Hepatocyte (in vitro differentiated cells): Measurements from ENCODE around the gene HNF1A. TPM values are rescaled to one million over a fixed set of nuclear protein-coding genes. Genes with fewer than 3 reads are reported as not detected.

ENCODE experiments used
- DNase-seq: peaks from one replicate; pipeline ENCODE4 v3.0.0-alpha.2; 2016; ENCODE audit warnings: low spot score
- H2AFZ ChIP-seq: fragments of 200-600 bp; sonication (generic); 2 replicates; pipeline ENCODE4 v1.6.0; 2016; ENCODE audit warnings: antibody characterized with exemption, mild to moderate bottlenecking
- H3K27ac ChIP-seq: fragments of 200-600 bp; sonication (generic); 2 replicates; pipeline ENCODE4 v1.5.1; 2016; ENCODE audit warnings: mild to moderate bottlenecking
- H3K27me3 ChIP-seq: fragments of 200-600 bp; sonication (generic); 2 replicates; pipeline ENCODE4 v1.6.1; 2016
- H3K36me3 ChIP-seq: fragments of 200-600 bp; sonication (generic); replicated peaks from 2 replicates; pipeline ENCODE4 v1.5.1; 2016; ENCODE audit warnings: low read depth; ENCODE audit not compliant: insufficient read depth
- H3K4me1 ChIP-seq: fragments of 200-600 bp; sonication (generic); 2 replicates; pipeline ENCODE4 v1.5.1; 2016; ENCODE audit warnings: mild to moderate bottlenecking, moderate library complexity; ENCODE audit not compliant: insufficient read depth
- H3K4me2 ChIP-seq: fragments of 200-600 bp; sonication (generic); 2 replicates; pipeline ENCODE4 v1.6.0; 2016
- H3K4me3 ChIP-seq: fragments of 200-600 bp; sonication (generic); 2 replicates; pipeline ENCODE4 v1.5.1; 2016; ENCODE audit warnings: mild to moderate bottlenecking
- H3K79me2 ChIP-seq: fragments of 200-600 bp; sonication (generic); 2 replicates; pipeline ENCODE4 v1.6.0; 2017; ENCODE audit warnings: mild to moderate bottlenecking
- H3K9me2 ChIP-seq: fragments of 200-600 bp; sonication (generic); replicated peaks from 2 replicates; pipeline ENCODE4 v1.6.0; 2017; ENCODE audit warnings: mild to moderate bottlenecking; ENCODE audit not compliant: insufficient read depth
- H3K9me3 ChIP-seq: fragments of 200-600 bp; sonication (generic); 2 replicates; pipeline ENCODE4 v1.5.1; 2016; ENCODE audit warnings: low read depth, mild to moderate bottlenecking
- H4K20me1 ChIP-seq: fragments of 200-600 bp; sonication (generic); 2 replicates; pipeline ENCODE4 v1.6.0; 2016; ENCODE audit warnings: mild to moderate bottlenecking; ENCODE audit not compliant: insufficient read depth, poor library complexity, severe bottlenecking
- CTCF ChIP-seq: fragments of 200-600 bp; sonication (generic); IDR thresholded peaks from 2 replicates; pipeline ENCODE4 v1.5.1; 2016; ENCODE audit warnings: antibody characterized with exemption, mild to moderate bottlenecking; ENCODE audit not compliant: poor library complexity
- EZH2 ChIP-seq: fragments of 200-600 bp; sonication (generic); IDR thresholded peaks from 2 replicates; pipeline ENCODE4 v1.6.1; 2016; ENCODE audit warnings: antibody characterized with exemption, mild to moderate bottlenecking, borderline replicate concordance
- EZH2phosphoT487 ChIP-seq: fragments of 200-600 bp; sonication (generic); IDR thresholded peaks from one replicate; pipeline ENCODE4 v1.6.1; 2018; ENCODE audit warnings: antibody characterized with exemption, mild to moderate bottlenecking, low read depth, moderate library complexity; ENCODE audit not compliant: unreplicated experiment, severe bottlenecking
- WGBS: methylation state at CpG from one replicate; pipeline ENCODE4 v1.1.6; 2016; ENCODE audit warnings: low lambda C conversion rate; ENCODE audit errors: missing lambda C conversion rate; 5-methylcytosine and 5-hydroxymethylcytosine counted together
- polyA plus RNA-seq: library from polyadenylated mRNA; unstranded; fragments of >200 nt; fragmentation: Nextera tagmentation; extraction: Ambion mirVana; gene quantifications from 2 replicates; pipeline ENCODE4 v1.2.1, GENCODE V29; 2016
- total RNA-seq: library from RNA; depleted of rRNA; stranded (reverse); fragments of >200 nt; gene quantifications from 2 replicates; pipeline ENCODE4 v1.2.3, GENCODE V29; 2014

Gene HNF1A
- total and polyA plus RNA-seq, 2 experiments from 2014 or later: 16.7 to 23.9 TPM

GRCh38 chr12:121000530-121000929 lies 22.2 kb downstream of the HNF1A start:
- Histone ChIP-seq H3K27me3 (no peaks in the 10 kb centered on the region), H3K4me2 (no peak overlapping the region), H3K27ac (no peak overlapping the region), H2AFZ (no peak overlapping the region), H3K4me3 (no peak overlapping the region), H3K9me3 (no peaks in the 10 kb centered on the region), H3K79me2 (no peaks in the 10 kb centered on the region), H3K4me1 (no peaks in the 10 kb centered on the region), H4K20me1 (no peaks in the 10 kb centered on the region), H3K36me3 (no peaks in the 10 kb centered on the region), H3K9me2 (no peaks in the 10 kb centered on the region)
- 86% methylated on average over 11 of the region's 11 CpGs for WGBS
- no peak for TF ChIP-seq CTCF
- no peak for TF ChIP-seq EZH2
- TF ChIP-seq EZH2phosphoT487: no peak
- no peak for DNase-seq

GRCh38 chr12:121001060-121001459 lies 22.7 kb downstream of the HNF1A start:
- no peak overlapping the region for H3K4me2 ChIP-seq
- no peaks in the 10 kb centered on the region for H3K36me3 ChIP-seq
- H3K79me2 ChIP-seq: no peaks in the 10 kb centered on the region
- no peaks in the 10 kb centered on the region for H3K9me2 ChIP-seq
- no peaks in the 10 kb centered on the region for H3K9me3 ChIP-seq
- no peak for TF ChIP-seq EZH2
- no peak for TF ChIP-seq CTCF
- no peak for TF ChIP-seq EZH2phosphoT487
- no peaks in the 10 kb centered on the region for H4K20me1 ChIP-seq
- WGBS: 88% methylated on average over 11 of the region's 11 CpGs
- no peak overlapping the region for H2AFZ ChIP-seq
- no peak overlapping the region for H3K4me3 ChIP-seq
- H3K27me3 ChIP-seq: no peaks in the 10 kb centered on the region
- H3K27ac ChIP-seq: no peak overlapping the region
- no peak for DNase-seq
- no peaks in the 10 kb centered on the region for H3K4me1 ChIP-seq

GRCh38 chr12:121001841-121002483 lies 23.6 kb downstream of the HNF1A start:
- Histone ChIP-seq H3K27me3 (no peaks in the 10 kb centered on the region), H3K79me2 (no peaks in the 10 kb centered on the region), H3K4me2 (no peak overlapping the region), H3K4me3 (no peak overlapping the region), H3K9me2 (no peaks in the 10 kb centered on the region), H4K20me1 (no peaks in the 10 kb centered on the region), H3K36me3 (no peaks in the 10 kb centered on the region), H2AFZ (no peak overlapping the region), H3K9me3 (no peaks in the 10 kb centered on the region), H3K27ac (no peak overlapping the region), H3K4me1 (no peaks in the 10 kb centered on the region)
- no peak for DNase-seq
- 96% methylated on average over 16 of the region's 16 CpGs for WGBS
- TF ChIP-seq EZH2 (no peak), EZH2phosphoT487 (no peak), CTCF (no peak)
